NCI-H2196 treated with DMSO at 0.1 percent for 48 hours (cell line): ENCODE data around the gene ALOX15B.

Source experiments
- DNase-seq: peaks from one replicate; lab custom pipeline; 2025; ENCODE audit not compliant: unreplicated experiment; lab: John Stamatoyannopoulos, UW

The ALOX15B gene

DNA sequence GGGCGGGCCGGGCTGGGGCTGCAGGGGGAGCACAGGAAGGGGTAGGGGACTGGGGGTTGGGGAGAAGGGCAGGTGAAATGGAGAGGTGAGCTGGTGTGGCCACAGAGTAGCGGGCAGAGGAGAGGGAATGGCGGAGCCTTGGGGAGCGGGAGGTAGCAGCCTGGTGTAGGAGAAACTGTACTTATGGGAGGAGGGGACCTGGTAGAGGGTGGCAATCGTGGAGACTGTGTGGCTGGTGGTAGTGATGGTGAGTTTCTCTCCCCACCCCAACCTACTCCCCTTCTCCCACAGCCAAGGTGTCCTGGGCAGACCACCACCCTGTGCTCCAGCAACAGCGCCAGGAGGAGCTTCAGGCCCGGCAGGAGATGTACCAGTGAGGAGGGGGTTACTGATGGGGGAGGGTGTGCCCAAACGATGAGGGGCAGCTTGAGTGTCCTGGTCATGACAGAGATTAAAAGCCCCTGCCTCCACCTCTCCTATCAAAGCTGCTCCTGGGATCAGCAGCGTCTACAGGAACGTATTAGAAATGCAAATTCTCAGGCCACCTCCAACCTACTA is 831 bp downstream of the ALOX15B start:
- no peak for DNase-seq

DNA sequence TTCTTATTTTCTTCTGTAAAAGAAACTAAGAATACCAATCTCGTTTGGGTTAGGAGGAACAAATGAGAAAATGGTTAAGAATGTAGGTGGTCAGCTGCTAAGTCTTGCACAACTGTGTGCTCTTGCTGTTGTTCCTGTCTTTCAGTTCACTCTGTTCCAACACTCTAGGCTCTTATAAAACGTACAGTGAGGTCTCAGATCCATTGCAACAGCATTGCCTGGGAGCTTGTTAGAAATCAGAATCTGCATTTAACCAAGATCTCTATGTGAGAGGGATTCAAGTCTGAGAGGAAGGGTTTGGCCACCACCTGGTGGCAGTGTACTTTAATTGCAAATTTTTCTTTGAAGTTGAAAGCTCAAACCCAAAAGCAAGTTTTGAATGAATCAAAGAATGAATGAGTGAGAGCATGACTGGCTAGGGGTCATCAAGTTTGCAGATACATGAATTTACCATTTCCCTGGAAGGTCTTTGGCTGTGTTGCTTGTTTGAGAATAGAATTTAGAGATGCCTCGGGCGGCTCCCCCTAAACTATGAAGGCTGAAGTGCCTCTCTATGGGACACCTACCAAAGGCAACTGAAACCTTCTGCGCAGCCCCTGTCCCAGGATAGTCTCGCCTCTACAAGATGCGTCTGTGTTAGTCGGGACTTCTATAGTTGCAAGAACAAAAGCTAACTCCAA is 2.5 kb downstream of the ALOX15B start:
- DNase-seq: no peak

GRCh38 chr17:8041979-8042378 is 3.1 kb downstream of the ALOX15B start:
- DNase-seq: no peak

GRCh38 chr17:8044819-8045810 is 6.3 kb downstream of the ALOX15B start:
- no peak for DNase-seq

DNA sequence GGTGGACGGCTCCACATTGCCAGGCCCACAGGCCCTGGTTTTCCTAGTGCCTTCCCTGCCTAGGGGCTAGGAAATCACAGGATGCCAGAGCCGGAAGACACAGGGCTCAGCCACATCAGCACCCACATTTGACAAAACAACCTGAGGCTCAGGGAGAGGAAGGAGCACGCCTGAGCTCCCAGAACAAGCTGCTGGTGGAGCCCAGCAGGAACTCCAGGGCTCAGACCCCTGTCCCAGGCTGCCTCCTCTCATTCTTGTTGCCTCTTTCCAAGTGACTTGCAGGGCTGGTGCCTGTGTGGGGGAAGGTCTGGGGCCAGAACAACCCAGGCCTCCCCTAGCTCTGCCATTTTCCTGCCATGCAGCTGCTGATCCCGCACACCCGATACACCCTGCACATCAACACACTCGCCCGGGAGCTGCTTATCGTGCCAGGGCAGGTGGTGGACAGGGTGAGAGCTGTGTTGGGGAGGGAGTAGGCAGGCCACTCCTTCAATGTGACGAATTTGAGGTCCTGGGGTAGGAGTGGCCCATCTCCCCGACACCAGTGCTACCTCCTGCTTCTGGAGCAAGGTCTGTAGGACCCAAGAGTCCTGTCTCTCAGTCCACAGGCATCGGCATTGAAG is 7.6 kb downstream of the ALOX15B start:
- DNase-seq: no peak

DNA sequence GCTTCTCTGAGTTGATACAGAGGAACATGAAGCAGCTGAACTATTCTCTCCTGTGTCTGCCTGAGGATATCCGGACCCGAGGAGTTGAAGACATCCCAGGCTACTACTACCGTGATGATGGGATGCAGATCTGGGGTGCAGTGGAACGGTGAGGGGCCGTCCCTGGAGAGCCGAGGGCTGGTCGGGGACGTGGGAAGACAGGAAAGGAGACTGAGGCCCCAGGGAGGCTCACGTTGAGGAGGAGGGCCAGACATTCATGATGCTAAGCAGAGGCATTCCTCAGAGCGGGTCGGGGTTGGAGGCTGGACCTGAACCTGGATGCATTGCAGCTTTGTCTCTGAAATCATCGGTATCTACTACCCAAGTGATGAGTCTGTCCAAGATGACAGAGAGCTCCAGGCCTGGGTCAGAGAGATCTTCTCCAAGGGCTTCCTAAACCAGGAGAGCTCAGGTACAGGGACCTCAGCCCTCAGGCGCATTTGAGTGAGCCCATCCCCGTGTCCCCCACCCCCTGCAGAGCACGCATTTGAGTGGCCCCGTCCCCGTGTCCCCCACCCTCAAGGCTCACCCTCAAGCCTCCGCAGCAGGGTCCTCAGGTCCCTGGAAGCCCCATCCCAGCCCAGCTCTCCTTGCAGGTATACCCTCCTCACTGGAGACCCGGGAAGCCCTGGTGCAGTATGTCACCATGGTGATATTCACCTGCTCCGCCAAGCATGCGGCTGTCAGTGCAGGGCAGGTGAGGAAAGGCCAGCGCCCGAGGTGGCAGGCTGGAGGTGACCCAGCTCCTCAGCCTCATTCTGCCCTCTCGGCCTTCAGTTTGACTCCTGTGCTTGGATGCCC is 8.3 kb downstream of the ALOX15B start:
- DNase-seq: no peak

- DNase-seq: no peak
These were observed 8.9 kb downstream of the ALOX15B start for GRCh38 chr17:8047769-8048110.

DNA sequence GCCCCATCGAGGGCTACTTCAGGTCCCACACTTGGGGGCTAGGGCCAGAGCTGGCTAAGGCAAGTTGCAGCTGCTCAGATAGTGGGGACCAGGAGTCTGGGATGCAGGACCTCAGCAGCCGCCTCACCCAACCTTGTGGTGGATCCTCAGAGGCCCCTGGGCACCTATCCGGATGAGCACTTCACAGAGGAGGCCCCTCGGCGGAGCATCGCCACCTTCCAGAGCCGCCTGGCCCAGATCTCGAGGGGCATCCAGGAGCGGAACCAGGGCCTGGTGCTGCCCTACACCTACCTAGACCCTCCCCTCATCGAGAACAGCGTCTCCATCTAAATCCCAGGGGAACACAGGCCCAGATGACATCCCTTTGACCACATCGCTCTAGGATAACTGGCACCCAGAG is 9.4 kb downstream of the ALOX15B start:
- DNase-seq: no peak

GRCh38 chr17:8048736-8049135 is 9.9 kb downstream of the ALOX15B start:
- DNase-seq: no peak

GRCh38 chr17:8051831-8052230 is 13.0 kb downstream of the ALOX15B start:
- DNase-seq: no peak

DNA sequence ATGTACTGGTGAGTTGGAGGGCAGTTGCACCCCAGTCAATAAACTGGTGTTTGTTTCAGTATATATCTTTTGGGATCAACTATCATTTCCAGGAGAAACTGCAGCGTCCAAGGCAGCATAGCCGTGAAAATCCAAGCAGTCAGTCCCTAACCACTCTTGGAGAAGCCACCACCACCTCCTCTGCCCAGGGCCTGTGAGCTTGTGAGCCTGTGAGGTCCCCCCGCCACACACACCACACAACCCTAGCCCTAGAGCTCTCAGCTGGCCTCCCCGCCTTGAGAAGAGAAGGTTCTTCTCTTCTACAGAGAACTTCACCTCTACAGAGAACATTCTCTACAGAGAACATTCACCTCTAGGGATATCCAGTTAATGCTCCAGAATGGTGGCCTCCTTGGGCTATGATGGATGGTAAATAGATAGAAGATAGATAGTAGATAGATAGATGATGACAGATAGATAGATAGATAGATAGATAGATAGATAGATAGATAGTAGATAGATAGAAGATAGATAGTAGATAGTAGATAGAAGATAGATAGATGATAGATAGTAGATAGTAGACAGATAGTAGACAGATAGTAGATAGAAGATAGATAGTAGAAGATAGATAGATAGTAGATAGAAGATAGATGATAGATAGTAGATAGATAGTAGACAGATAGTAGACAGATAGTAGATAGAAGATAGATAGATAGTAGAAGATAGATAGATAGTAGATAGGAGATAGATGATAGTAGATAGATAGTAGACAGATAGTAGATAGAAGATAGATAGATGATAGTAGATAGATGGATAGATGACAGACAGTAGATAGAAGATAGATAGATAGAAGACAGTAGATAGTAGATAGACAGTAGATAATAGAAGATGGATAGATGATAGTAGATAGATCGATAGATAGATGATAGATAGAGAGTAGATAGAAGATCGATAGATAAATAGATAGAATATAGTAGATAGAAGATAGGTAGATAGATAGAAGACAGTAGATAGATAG is 13.7 kb downstream of the ALOX15B start:
- no peak for DNase-seq

- DNase-seq: no peak
These were observed 14.7 kb downstream of the ALOX15B start for GRCh38 chr17:8053600-8053999.

GRCh38 chr17:8055851-8056231 is 17.0 kb downstream of the ALOX15B start:
- no peak for DNase-seq

DNA sequence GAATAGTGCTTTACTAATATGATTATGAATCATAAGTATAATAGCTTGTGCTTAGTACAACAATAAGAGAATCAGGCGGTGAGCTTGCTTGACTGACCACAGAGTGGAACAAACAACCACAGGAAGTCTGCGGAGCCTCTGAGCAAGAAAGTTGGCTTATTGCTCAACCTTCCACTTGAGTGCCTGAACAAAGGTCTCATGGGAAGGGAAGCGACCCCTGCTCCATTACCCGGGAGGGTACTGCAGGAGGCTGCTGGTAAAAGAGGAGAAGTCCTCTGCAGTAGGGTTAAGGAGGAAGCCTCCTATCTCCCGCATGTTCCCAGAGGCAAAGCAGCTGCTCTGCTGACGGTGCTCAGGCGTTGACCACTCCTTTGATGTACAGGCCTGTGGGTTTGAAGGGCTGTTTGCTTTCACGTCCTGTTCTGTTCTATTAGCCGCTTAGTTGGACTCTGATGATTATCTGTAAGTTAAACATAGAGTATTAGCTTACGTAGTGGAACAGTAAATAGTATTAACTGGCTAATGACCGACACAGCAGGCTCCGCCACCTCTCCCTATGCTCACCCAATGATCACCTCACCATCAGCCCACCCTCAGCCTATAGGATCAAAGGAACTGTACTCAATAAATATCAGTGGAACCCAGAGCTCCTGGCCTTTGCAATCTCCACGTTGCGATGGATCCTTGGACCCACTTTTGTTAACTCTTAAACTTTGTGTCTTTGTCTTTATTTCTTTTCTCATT is 17.5 kb downstream of the ALOX15B start:
- peak; percentile 7 for DNase-seq

GRCh38 chr17:8056976-8057625 is 18.2 kb downstream of the ALOX15B start:
- no peak for DNase-seq

DNA sequence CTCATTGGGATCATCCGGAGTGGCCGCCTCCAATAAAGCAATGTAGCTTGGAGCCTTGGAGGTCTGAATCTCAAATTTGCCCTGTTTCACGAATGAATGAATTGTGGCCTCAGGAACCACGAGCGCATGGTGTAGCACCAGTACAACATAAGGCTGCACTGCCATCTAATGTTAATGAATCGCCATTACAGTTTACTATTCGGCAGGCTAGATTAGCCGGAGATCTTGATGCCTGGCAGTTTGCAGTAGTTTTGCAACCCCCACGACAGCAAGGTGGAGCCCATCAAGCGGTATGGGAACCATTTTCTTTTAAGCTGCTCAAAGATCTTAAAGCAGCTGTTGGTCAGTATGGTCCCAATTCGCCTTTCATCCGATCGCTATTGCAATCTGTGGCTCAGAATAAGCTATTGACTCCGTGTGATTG is 18.8 kb downstream of the ALOX15B start:
- DNase-seq: peak; percentile 46

DNA sequence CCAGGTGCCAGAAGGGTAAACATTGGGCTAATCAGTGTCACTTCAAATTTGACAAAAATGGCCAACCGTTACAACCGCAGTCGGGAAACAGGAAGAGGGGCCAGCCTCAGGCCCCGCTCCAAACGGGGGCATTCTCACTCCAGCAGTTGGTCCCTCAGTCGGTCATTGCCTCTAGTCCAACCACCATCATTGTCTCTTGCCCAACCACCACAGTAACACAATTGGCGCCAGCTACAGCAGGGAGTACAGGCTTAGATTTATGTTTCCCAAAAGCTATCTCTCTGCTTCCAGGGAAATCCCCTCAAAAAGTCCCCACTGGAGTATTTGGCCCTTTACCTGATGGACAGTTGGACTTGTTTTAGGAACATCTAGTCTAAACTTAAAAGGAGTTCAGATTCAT is 20.3 kb downstream of the ALOX15B start:
- no peak for DNase-seq

GRCh38 chr17:8060274-8060673 is 21.4 kb downstream of the ALOX15B start:
- DNase-seq: no peak
